ENCODE measurements around the gene CCDC61.

DNA sequence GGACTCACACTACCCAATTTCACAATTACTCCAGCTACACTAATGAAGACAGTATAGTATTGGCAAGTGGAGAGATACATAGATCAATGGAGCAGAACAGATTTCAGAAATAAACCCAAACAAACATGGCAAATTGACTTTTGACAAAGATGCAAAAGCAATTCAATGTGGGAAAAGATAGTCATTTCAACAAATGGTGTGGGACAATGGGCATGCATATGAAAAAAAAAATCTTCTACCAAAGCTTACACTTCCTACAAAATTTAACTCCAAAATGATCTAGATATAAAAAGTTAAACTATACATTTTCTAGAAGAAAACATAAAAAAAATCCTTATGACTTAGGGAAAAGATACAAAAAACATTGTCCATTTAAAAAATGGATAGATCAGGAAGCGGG, 48.3 kb downstream of the CCDC61 start:
- TF ChIP-seq CTCF (IDR thresholded peaks at IDR 0.05) (no peak), POLR2A (IDR thresholded peaks at IDR 0.05) (no peak)
